NB4 (cell line): ENCODE data around the gene THPO.

Experiments
- MYC ChIP-seq: IDR thresholded peaks from 2 replicates; pipeline ENCODE4 v1.6.1; 2011; ENCODE audit warnings: low read depth, low read length
- POLR2A ChIP-seq: IDR thresholded peaks from 2 replicates; pipeline ENCODE4 v1.6.1; 2011; ENCODE audit warnings: mild to moderate bottlenecking; ENCODE audit not compliant: insufficient read length; ENCODE audit errors: extremely low read depth
- TF ChIP-seq, protein P1 (sequence below): IDR thresholded peaks from 2 replicates; pipeline ENCODE4 v1.6.1; 2011; ENCODE audit warnings: low read depth, low read length
- TF ChIP-seq, protein P2 (sequence below): IDR thresholded peaks from one replicate; pipeline ENCODE4 v1.5.1; 2012; ENCODE audit warnings: low read depth, low read length

DNA sequence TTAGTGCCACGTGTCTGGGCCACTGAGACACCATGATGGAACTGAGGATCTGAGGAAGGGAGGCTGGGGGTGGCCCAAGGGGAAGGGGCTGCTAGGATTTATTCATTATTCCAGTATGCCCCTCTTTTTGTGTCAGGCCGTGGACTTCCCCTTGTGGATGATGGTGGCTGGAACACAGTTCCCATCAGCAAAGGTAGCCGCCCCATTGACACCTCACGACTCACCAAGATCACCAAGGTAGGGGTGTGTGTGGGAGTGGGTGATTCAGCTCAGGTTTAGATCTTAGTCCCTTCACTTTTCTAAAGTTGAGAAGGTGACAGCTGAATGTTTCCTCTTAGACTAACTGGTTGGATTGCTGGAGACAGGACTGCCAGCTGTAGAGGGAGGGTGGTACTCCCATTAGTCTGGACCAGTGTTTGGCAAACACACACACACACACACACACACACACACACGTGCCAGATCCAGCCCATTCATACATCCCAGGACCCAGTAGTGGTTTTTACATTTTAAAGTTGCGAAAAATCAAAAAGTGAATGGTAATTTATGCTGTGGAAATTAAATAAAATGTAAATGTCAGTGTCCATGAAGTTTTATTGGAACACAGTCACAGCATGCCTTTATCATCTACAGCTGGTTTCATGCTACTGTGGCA, 52.2 kb downstream of the THPO start:
- no peak for TF ChIP-seq POLR2A
- TF ChIP-seq, protein P1, sequence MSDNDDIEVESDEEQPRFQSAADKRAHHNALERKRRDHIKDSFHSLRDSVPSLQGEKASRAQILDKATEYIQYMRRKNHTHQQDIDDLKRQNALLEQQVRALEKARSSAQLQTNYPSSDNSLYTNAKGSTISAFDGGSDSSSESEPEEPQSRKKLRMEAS, result no peak
- TF ChIP-seq, protein P2, sequence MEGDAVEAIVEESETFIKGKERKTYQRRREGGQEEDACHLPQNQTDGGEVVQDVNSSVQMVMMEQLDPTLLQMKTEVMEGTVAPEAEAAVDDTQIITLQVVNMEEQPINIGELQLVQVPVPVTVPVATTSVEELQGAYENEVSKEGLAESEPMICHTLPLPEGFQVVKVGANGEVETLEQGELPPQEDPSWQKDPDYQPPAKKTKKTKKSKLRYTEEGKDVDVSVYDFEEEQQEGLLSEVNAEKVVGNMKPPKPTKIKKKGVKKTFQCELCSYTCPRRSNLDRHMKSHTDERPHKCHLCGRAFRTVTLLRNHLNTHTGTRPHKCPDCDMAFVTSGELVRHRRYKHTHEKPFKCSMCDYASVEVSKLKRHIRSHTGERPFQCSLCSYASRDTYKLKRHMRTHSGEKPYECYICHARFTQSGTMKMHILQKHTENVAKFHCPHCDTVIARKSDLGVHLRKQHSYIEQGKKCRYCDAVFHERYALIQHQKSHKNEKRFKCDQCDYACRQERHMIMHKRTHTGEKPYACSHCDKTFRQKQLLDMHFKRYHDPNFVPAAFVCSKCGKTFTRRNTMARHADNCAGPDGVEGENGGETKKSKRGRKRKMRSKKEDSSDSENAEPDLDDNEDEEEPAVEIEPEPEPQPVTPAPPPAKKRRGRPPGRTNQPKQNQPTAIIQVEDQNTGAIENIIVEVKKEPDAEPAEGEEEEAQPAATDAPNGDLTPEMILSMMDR, result no peak
- no peak for TF ChIP-seq MYC
